Nucleus accumbens (tissue), 56 donors: Measurements from ENCODE around the gene IMPDH1.

ENCODE experiments used
- DNase-seq, 56 donors: peaks; one replicate each; lab custom pipeline; 2025; lab: John Stamatoyannopoulos, UW

Gene IMPDH1

DNA sequence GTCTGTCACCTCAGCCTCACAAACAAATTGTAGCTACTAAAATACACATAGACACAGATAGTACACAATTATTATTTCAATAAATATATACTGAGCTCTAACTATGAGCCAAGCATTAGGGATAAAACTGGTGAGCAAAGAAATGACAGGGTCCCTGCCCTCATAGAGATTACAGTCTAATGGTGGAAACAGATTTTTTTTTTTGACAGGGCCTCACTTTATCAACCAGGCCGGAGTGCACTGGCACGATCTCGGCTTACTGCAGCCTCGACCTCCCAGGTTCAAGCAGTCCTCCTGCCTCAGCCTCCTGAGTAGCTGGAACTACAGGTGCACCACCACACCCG, 65.4 kb downstream of the IMPDH1 start:
- no peak for DNase-seq

DNA sequence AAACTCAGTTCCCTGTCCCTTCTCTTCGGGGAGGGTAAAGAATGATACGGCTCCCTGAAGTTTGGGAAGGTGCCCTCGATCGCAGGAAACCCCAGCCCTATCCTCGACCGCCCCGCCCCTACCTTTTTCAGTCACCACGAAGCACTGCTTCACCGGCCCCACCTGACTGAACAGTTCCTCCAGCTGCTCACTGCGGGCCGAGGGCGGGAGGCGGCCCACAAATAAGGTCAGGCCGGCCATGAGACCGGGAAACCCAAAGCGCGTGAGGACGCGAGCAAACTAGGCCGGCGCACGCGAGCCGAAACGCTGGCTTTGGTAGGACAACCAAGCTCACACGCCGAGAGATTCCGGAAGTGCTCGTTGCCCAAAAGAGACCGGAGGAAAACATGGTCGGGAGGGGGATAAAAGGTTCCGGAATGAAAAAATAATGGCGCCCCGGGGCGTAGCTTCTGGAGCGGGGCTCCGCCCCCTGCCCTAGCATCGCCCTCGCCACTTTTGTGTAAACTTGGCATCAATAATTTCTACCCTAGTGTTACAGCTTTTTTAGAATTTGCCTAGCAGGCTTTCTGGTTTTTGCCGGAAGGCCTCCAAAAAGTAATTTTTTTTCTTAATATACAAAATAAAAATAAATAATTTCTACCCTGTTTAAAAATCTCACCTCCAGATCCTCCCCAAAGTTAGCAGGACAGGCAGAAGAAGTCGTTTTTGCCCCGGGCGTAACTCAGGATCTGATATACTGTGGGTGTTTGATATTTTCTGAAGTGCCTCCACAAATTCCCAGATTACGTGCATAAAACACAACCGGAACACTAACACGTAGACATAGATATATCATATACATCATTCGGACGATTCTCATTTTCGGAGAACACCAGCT, 66.0 kb downstream of the IMPDH1 start, which contains the start of gene RBM28:
Gene RBM28 (minus strand): TSS at position 355 of the 877 bp plus-strand sequence. CDS start 115 bp downstream, at position 240.
- DNase-seq: peak in 54 of 56 donors; percentile 37 to 90 (median 77)
